ENCODE data around the gene ACOX1. TPM values are rescaled to one million over a fixed set of nuclear protein-coding genes. Genes with fewer than 3 reads are reported as not detected.

Gene ACOX1
- total and polyA plus RNA-seq, 9 donors, result 10.6 to 53.0 (median 39.4) TPM

GRCh38 chr17:75991396-75991795 lies 12.4 kb upstream of the ACOX1 start:
- intact Hi-C loops (cut with DNase I), result no loop called here
- 96 to 98% (median 96%) methylated on average over 8 to 9 of the region's 9 CpGs for WGBS, 3 donors
- no peak for TF ChIP-seq POLR2A (IDR thresholded peaks at IDR 0.05)
- TF ChIP-seq EP300 (IDR thresholded peaks at IDR 0.05), result no peak
- TF ChIP-seq CTCF (IDR thresholded peaks at IDR 0.05), result no peak
- Histone ChIP-seq H3K4me1 (ENCODE audit: insufficient read depth) (no peaks in the 10 kb centered on the region), H3K36me3 (no peaks in the 10 kb centered on the region), H3K27me3 (no peaks in the 10 kb centered on the region), H3K9me3 (no peaks in the 10 kb centered on the region), H3K27ac (no peak overlapping the region), H3K4me3 (no peak overlapping the region)
- DNase-seq, result no peak

GRCh38 chr17:75987041-75987440 lies 8.1 kb upstream of the ACOX1 start:
- H3K4me1 ChIP-seq (ENCODE audit: insufficient read depth), result no peaks in the 10 kb centered on the region
- intact Hi-C loops (cut with DNase I), result no loop called here
- WGBS, 3 donors, result 62 to 67% (median 65%) methylated on average over 4 of the region's 4 CpGs
- peak in 1 of 5 donors; percentile 7 for DNase-seq
- no peak overlapping the region for H3K27ac ChIP-seq
- TF ChIP-seq EP300 (IDR thresholded peaks at IDR 0.05) (no peak), POLR2A (IDR thresholded peaks at IDR 0.05) (no peak), CTCF (IDR thresholded peaks at IDR 0.05) (no peak)
- H3K9me3 ChIP-seq, result no peaks in the 10 kb centered on the region
- H3K36me3 ChIP-seq, result no peaks in the 10 kb centered on the region
- no peak overlapping the region for H3K4me3 ChIP-seq
- H3K27me3 ChIP-seq, result no peaks in the 10 kb centered on the region

- DNase-seq, result no peak
- no peaks in the 10 kb centered on the region for H3K4me1 ChIP-seq (ENCODE audit: insufficient read depth)
- no peaks in the 10 kb centered on the region for H3K36me3 ChIP-seq
- H3K4me3 ChIP-seq, result no peak overlapping the region
- WGBS, 3 donors, result 92 to 95% (median 93%) methylated on average over 4 of the region's 4 CpGs
- no peak for TF ChIP-seq POLR2A (IDR thresholded peaks at IDR 0.05)
- TF ChIP-seq EP300 (IDR thresholded peaks at IDR 0.05), result no peak
- no peak for TF ChIP-seq CTCF (IDR thresholded peaks at IDR 0.05)
- H3K27ac ChIP-seq, result no peak overlapping the region
- intact Hi-C loops (cut with DNase I), result no loop called here
- no peaks in the 10 kb centered on the region for H3K9me3 ChIP-seq
- H3K27me3 ChIP-seq, result no peaks in the 10 kb centered on the region
These were observed 7.0 kb upstream of the ACOX1 start for GRCh38 chr17:75985986-75986385.

- Histone ChIP-seq H3K27ac (no peak overlapping the region), H3K4me1 (ENCODE audit: insufficient read depth) (no peaks in the 10 kb centered on the region), H3K4me3 (no peak overlapping the region), H3K36me3 (no peaks in the 10 kb centered on the region), H3K27me3 (no peaks in the 10 kb centered on the region), H3K9me3 (no peaks in the 10 kb centered on the region)
- intact Hi-C loops (cut with DNase I), result no loop called here
- peak in 1 of 5 donors; percentile 13 for DNase-seq
- WGBS, 3 donors, result 45 to 50% (median 47%) methylated on average over 6 of the region's 6 CpGs
- no peak for TF ChIP-seq CTCF (IDR thresholded peaks at IDR 0.05)
- TF ChIP-seq POLR2A (IDR thresholded peaks at IDR 0.05), result no peak
- no peak for TF ChIP-seq EP300 (IDR thresholded peaks at IDR 0.05)
These were observed 4.7 kb upstream of the ACOX1 start for GRCh38 chr17:75983501-75984181.
